C4-2B (cell line): ENCODE results near the gene LSAMP.

Source experiments
- ZFX ChIP-seq: fragments of 450-650 bp; IDR thresholded peaks from 2 replicates; pipeline ENCODE4 v1.6.1; 2017
- TF ChIP-seq, protein P1 (sequence below): fragments of 450-650 bp; conservative IDR thresholded peaks from 2 replicates; pipeline ENCODE4 v1.5.1; 2017; ENCODE audit warnings: mild to moderate bottlenecking

DNA sequence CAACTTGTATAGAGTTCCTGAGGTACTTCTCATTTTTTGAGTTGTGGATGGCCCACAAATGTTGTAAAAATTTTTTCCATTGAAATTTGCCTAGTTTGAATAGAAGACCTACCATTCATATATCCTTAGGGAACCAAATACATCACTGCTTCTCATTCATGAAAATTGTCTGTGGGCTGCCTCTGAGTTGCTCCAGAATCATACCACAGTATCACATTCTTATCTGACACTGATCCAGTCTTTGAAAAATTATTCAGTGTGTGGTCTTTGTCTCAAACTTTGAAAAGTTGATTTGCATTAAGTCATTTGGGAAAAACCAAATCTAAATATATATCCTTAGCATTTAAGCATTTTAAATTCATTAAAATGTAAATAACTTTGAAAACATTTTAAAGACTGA, 321.1 kb downstream of the LSAMP start:
- TF ChIP-seq, protein P1, sequence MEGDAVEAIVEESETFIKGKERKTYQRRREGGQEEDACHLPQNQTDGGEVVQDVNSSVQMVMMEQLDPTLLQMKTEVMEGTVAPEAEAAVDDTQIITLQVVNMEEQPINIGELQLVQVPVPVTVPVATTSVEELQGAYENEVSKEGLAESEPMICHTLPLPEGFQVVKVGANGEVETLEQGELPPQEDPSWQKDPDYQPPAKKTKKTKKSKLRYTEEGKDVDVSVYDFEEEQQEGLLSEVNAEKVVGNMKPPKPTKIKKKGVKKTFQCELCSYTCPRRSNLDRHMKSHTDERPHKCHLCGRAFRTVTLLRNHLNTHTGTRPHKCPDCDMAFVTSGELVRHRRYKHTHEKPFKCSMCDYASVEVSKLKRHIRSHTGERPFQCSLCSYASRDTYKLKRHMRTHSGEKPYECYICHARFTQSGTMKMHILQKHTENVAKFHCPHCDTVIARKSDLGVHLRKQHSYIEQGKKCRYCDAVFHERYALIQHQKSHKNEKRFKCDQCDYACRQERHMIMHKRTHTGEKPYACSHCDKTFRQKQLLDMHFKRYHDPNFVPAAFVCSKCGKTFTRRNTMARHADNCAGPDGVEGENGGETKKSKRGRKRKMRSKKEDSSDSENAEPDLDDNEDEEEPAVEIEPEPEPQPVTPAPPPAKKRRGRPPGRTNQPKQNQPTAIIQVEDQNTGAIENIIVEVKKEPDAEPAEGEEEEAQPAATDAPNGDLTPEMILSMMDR = no peak
- no peak for TF ChIP-seq ZFX
